Measurements from ENCODE around the gene SLC6A12.

DNA sequence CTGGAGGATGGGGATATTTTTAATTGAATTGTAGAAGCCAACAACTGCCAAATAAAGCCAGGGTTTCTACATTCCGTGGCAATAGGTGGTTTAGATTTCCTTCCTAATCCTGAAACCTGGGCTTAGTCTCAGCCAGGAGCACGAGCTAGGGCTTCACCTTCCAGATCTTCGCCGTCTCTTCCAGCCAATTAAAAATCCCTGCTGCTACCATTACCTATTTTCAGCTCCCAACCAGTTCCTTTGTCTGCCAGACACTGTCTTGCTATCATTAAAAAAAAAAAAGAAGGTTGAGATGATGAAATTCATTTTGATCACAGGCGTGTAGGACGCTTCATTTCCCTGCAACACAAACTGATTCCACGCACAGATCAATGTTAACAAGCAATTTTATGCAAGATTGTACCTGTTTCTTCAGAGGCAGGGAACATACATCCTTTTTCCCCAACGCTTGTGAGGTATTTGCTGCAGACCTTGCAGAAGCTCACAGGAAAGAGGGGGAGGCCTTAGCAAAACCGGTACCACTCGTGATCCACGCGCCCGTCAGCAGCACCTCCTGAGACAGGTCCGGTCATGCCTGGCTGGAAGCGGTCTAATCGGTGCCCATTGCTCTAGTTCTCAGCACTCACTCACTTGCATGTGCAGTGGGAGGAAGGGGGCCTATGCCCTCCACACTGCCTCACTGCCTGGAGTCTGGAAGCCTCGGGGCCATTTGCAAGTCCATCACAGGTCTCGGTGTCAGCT is 65.1 kb downstream of the SLC6A12 start:
- TF ChIP-seq POLR2AphosphoS5 (IDR thresholded peaks at IDR 0.05) (no peak), EZH2 (IDR thresholded peaks at IDR 0.05; ENCODE audit: borderline replicate concordance, insufficient read depth, low read length, poor library complexity, severe bottlenecking) (no peak), RAD21 (conservative IDR thresholded peaks at IDR 0.05) (no peak), TAF1 (IDR thresholded peaks at IDR 0.05; ENCODE audit: low read depth) (no peak), EP300 (conservative IDR thresholded peaks at IDR 0.05; ENCODE audit: poor library complexity, severe bottlenecking) (no peak), MXI1 (conservative IDR thresholded peaks at IDR 0.05; ENCODE audit: poor library complexity, severe bottlenecking) (no peak)
- TF ChIP-seq, protein P1, sequence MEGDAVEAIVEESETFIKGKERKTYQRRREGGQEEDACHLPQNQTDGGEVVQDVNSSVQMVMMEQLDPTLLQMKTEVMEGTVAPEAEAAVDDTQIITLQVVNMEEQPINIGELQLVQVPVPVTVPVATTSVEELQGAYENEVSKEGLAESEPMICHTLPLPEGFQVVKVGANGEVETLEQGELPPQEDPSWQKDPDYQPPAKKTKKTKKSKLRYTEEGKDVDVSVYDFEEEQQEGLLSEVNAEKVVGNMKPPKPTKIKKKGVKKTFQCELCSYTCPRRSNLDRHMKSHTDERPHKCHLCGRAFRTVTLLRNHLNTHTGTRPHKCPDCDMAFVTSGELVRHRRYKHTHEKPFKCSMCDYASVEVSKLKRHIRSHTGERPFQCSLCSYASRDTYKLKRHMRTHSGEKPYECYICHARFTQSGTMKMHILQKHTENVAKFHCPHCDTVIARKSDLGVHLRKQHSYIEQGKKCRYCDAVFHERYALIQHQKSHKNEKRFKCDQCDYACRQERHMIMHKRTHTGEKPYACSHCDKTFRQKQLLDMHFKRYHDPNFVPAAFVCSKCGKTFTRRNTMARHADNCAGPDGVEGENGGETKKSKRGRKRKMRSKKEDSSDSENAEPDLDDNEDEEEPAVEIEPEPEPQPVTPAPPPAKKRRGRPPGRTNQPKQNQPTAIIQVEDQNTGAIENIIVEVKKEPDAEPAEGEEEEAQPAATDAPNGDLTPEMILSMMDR (IDR thresholded peaks at IDR 0.05; ENCODE audit: poor library complexity, severe bottlenecking), result no peak
- TF ChIP-seq, protein P2, sequence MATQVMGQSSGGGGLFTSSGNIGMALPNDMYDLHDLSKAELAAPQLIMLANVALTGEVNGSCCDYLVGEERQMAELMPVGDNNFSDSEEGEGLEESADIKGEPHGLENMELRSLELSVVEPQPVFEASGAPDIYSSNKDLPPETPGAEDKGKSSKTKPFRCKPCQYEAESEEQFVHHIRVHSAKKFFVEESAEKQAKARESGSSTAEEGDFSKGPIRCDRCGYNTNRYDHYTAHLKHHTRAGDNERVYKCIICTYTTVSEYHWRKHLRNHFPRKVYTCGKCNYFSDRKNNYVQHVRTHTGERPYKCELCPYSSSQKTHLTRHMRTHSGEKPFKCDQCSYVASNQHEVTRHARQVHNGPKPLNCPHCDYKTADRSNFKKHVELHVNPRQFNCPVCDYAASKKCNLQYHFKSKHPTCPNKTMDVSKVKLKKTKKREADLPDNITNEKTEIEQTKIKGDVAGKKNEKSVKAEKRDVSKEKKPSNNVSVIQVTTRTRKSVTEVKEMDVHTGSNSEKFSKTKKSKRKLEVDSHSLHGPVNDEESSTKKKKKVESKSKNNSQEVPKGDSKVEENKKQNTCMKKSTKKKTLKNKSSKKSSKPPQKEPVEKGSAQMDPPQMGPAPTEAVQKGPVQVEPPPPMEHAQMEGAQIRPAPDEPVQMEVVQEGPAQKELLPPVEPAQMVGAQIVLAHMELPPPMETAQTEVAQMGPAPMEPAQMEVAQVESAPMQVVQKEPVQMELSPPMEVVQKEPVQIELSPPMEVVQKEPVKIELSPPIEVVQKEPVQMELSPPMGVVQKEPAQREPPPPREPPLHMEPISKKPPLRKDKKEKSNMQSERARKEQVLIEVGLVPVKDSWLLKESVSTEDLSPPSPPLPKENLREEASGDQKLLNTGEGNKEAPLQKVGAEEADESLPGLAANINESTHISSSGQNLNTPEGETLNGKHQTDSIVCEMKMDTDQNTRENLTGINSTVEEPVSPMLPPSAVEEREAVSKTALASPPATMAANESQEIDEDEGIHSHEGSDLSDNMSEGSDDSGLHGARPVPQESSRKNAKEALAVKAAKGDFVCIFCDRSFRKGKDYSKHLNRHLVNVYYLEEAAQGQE (IDR thresholded peaks at IDR 0.05; ENCODE audit: borderline replicate concordance), result no peak
